Stimulated activated CD4-positive, alpha-beta T cell treated with anti-CD3 and anti-CD28 coated beads, Interleukin-4, amount 100 ng/mL, for 1 hour (primary cell): ENCODE results near the gene RBM33.

Source experiments
- DNase-seq: peaks from one replicate; pipeline ENCODE4 v3.0.0-alpha.2; 2020

The RBM33 gene

DNA sequence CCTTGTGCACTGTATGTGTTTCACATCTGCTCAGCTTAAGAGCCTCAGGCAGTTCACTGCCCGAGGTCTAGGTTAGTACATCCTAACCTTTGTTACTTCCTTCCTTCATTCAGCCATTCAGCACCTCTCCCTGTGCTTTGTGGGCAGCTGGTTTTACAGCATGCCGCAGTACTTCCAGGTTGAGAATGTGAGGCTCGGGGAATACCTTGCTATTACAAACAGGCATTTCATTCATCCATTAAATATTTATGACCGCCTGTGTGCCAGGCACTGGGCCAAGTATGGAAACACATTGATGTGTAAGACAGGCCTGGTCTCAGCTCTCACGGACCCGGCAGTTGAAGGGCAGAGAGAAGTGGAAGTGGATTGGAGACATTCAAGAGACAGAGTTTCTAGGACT is 85.4 kb downstream of the RBM33 start:
- DNase-seq: no peak

DNA sequence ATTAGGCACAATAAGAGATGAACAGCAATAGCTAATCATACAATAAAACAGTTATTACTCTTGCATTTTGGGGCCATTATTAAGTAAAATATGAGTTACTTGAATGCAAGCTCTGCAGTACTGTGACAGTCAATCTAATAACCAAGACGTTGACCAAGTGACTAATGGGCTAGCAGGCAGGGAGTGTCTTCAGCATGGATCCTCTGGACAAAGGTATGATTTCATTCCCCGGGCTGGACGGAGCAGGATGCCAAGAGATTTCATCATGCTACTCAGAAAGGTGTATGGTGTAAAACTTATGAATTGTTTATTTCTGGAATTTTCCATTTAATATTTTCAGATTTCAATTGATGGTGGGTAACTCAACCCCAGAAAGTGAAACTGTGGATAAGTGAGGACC is 86.9 kb downstream of the RBM33 start:
- DNase-seq: no peak

DNA sequence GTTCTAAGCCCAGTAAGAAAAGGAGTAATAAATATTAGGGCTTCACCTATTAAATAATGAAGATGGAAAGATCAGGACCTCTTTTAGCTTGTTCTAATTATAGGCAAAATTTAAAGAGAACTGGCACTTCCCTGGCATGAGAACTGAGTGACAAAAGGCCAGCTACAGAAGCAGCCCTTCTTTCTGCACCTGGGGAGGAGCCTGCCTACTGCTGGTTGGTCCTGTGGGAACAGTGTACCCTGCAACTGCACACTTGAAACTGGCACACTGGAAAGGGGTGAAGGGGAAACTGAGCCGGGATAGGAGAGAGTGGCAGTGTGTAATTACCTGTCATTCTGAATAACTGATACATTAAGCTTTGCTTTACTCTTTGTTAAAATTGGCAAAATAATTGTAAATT is 87.4 kb downstream of the RBM33 start:
- no peak for DNase-seq

DNA sequence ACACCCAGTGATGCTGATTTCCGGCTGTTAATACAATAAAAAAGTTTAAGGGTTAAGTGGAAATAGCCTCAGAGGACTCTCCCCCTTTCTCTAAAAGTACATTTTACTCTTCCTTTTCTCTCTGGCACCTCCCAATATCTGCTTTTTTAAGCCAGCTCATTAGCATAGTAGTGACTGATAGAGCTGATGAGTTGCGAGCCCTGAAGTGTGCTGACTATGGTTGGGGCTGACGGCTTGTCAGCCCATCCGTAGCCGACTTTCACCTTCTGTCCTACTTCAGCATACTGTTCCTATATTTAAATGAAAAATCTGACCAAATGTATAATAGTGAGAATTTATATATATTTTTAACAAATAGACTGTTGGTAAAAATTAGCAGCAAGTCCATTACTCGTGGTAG is 87.8 kb downstream of the RBM33 start:
- no peak for DNase-seq

DNA sequence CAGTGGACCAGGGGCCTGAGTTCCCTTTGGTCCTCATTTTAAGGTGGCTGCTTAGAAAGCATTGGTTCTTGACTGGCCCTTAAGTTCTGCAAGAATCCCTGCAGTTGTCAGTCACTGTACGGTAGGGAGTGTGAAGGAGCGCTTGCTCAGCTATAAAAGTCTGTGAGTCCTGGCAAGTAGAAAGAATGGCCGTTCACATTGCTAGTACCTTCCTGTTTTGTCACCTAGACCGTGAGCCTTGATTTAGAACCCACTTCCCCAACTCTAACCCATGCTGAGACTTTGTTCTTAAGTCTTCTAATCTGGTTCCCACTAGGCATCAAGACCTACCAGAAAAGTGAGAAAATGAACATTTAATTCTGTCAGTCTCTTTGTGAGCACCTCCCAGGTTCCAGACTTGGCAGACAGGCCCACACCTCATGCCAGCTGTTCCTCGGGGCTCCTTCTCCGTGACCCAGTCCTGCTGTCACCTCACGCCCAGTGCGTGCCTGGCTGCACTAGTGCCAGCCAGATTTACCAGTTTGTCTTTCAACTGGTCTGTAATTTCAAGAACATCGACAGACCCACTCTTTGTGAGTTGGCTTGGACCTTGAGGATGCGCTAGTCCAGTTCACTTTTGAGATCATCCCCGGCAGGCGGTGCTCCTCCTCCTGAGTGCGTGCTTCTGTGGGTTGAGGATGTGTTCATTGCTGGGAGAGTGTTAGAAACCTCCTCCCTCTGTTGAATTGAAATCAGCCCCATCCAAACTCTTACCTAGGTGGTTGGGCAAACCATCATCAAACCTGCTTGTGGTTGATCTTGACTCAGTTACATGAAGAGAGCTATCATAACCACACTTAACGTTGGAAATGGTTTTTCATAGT is 89.4 kb downstream of the RBM33 start:
- no peak for DNase-seq

DNA sequence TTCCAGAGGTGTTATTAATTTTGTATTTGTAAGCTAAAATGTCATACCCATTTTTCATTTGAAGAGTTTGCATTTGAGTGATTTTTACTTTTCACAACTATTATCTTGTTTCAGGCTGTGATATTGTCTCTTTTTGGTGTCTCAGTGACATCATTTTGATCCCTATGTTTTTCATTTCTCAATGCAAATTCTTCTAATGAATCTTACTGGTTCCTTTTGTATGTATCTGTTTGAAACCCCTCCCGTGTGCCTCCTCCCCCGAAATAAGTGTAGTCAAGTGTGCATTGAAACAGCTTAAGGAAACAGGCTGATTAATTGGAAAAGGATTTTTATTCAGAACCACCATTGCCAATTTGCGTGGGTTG is 90.0 kb downstream of the RBM33 start:
- DNase-seq: no peak

DNA sequence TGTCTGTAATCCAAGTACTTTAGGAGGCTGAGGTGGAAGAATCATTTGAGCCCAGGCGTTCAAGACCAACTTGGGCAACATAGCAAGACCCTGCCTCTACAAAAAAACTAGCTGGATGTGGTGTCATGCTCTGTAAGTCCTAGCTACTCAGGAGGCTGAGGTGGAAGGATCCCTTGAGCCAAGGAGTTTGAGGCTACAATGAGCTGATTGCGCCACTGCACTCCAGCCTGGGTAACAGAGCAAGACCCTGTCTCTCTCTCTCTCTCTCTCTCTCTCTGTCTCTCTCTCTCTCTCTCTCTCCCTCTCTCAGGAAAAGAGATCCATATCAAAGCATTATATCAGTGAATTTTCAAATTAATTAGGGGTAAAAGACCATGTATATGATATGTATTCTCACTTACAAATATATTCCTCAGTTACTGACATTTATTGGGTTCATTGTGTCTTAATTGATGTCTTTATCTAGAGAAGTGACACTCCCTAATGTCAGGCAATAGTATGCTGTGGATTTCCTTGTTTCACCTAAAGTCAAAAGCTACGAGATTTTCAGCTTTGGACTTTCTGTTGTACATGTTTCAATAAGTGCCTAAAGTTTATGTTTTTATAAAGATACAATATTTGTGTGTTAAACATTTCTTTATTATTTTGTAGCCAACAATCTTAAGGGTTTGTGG is 91.1 kb downstream of the RBM33 start:
- DNase-seq: no peak

DNA sequence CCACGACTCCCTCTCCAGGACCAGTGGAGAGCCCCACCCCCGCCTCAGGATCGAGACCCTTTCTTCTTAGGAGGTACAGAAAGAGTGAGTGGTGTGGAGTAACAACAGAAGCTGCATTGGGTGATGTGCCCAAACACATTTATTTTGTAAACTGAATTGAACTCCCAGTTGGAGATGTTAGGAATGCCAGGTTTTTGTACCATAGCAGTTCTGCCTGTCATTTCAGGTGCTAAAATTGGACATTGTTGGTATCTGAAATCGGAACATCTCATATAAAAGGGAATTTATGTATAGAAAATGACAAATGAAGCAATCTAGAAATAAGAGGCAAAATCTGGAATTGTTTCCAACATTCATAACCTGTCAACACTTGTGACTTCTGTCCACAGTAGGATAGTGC is 93.1 kb downstream of the RBM33 start:
- no peak for DNase-seq

DNA sequence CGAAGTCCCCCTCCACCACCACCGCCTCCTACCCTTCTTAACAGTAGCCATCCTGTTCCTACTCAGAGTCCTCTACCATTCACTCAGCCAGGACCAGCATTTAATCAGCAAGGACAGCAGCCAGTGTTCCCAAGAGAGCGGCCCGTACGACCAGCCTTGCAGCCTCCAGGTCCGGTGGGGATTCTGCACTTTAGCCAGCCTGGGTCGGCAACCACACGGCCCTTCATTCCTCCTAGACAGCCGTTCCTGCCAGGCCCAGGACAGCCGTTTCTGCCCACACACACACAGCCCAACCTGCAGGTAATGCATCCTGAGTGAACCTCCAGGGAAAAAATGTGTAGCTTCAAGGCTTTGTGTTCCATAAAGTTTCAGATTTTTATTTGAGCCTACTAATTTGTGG is 93.6 kb downstream of the RBM33 start:
- DNase-seq: no peak

DNA sequence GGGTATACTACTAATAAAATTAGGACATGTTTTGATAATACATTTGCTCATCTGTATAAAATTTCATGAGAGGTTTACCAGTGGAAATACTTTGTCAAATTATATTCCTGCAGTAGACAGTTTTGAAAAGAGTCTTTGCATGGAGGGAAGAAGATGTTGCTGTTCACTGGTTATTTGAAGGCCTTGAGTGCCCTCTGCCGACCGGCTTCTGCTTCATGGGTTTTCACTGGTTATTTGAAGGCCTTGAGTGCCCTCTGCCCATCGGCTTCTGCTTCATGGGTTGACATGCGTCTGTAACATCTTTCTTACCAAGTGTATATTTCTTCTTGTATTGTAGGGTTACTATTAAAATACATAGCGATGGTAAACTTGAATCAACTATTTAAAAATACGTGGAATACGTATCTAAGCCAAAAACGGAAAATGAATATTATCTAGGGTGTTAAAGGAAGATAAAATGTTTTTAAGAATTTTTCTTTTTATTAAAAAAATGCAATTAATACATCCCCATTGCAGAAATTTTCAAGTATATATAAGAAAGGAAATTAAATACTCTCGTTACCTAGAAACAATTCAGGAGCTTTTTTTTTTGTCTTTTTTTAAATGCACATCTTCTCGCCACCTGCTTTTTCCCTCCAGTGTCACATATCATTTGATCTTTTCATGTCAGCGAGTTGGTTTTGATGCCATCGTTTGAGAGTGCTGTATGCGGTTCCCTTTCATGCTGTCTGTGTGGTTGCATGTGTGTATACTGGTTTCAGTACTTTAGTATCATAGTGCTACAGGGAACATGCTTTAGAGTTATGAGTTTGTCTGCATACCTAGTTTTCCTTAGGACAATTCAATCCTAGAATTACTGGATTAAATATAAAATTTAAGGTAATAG is 94.4 kb downstream of the RBM33 start:
- DNase-seq: peak; percentile 72

DNA sequence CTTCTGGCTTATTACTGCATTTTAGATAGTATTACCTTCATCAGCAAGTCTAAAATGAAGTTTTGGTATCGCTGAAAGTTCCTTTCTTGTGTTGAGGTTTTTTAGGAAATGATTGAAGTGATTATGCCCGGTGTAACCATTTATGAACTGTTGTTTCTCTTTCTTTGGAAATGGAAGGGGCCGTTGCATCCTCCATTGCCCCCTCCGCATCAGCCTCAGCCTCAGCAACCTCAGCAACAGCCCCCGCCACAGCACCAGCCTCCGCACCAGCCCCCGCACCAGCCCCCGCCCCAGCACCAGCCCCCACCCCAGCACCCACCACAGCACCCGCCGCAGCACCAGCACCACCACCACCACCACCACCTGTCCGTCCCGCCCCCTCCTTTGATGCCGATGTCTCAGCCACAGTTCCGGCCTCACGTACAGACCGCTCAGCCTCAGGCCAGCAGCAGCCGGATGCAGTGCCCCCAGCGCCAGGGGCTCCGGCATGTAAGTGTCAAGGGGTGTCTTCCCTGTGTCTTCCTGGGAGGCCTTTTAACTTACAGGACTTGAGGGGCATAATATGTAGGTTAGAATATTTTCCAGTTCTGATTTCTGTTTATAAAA is 95.2 kb downstream of the RBM33 start:
- DNase-seq: no peak

DNA sequence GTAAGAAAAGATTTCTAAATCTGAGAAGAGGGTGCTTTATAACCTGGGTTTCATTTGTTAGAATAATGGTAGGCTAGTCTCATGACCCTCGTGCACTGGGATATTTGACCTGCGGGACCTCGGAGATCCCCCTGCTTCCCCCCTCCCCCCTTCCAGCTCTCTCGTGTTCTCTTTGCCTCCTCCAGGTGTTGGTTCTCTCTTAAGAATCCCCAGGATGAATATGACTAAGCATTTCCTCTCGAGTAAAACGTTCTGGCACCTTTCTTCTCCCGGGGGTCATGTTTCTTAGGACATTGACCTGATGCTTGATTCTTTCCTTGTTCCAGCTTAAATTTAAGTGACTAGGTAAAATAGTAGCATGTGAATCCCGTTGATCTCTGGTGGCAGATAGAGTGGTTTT is 96.6 kb downstream of the RBM33 start:
- DNase-seq: no peak

DNA sequence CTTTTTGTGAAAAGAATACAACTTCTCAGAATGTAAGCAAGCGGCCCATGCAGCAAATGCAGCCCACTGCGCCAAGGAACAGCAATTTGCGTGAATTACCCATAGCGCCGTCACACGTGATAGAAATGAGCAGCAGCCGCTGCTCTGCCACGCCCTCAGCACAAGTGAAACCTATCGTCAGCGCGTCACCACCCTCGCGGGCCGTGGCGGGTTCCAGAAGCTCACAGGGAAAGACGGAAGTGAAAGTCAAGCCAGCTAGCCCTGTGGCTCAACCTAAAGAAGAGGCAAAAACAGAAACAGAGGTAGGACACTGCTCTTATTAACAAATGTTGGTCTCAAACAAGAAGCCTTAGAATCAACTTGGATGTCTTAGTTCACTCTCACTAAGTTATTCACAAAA is 97.3 kb downstream of the RBM33 start:
- DNase-seq: no peak

DNA sequence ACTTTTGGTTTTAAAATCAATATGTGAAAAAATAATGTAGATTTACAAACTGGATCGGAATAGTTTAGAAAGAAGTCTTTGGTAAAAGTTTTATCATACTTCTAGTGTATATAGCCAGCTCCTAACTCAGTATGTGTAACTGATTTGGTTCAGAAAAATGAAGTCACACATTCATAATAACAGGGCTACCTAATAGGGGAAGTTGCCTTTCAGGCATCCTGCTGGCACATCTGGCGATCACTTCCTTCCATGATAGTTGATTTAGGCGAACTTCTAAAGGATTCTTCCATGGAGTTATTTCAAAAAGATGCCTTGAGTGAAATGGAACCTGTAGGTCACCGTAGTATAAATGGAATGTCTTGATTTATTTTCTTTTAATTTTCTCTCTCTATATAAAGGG is 98.7 kb downstream of the RBM33 start:
- no peak for DNase-seq

DNA sequence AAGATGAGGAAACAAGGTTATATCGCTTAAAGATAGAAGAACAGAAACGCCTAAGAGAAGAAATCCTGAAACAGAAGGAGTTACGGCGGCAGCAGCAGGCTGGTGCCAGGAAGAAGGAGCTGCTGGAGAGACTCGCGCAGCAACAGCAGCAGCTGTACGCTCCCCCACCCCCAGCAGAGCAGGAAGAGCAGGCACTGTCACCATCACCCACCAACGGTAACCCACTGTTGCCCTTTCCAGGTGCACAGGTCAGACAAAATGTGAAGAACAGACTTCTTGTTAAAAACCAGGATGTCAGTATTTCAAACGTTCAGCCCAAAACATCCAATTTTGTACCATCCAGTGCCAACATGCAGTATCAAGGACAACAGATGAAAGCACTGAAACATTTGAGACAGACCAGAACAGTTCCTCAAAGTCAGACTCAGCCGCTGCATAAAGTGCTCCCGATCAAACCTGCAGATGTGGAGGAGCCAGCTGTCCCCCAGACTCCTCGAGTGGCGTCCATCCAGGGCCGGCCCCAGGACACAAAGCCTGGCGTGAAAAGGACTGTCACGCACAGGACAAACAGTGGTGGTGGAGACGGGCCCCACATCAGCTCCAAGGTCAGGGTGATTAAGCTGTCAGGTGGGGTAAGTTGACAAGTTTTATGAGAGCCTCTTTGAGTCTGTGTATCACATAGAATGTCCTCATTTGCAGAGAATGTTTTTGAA is 100.7 kb downstream of the RBM33 start:
- no peak for DNase-seq

DNA sequence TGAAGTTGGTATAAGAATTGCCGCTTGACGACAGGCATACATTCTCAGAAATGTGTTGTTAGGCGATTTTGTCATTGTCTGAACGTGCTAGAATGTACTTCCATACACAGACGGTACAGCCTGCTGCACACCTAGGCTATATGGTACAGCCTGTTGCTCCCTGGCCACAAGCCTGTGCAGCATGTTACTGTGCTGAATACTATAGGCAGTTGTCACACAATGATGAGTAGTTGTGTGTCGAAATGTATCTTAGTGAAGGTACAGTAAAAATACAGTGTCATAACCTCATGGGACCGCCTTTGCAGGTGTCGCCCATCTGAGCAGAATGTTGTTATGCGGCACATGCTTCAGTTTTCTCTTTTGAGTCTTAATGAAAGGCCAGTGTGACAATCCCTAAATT is 101.3 kb downstream of the RBM33 start:
- no peak for DNase-seq

DNA sequence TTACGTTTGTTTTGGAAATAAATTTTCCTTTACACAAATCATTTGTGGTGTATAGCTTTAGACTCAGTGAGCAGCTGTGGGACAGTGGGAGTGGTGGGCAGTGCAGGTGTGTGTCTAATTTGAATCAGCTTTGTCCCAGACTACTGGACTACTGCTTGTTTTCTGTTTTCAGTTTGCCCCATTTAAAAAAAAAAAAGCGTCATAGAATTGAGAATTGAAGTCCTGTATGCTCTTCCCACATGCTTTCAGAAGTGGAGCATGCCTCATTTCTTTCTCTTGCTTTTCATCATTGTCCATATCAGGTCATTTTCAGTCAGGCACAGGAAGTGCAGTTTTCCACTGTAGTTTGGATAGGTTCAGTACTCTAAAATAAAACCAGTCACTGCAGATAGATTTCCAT is 101.7 kb downstream of the RBM33 start:
- no peak for DNase-seq

DNA sequence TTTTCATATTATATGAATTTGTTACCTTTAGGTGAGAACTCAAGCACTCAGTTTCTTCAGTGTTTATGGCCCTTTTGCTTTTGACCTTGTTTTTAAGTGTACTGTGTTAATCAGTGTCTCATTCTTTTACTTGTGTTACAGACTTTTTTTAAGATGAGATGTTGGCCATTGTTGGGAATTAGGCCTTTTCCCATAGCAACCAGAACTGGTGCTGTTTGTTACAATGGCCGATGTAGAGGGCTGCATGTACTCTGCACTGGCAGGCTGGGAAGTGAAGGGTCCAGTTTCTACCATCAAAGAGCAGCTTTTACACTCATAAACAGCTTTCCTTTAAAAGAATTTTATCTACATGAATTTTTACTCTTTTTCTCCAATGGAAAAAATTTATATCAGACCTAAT is 102.7 kb downstream of the RBM33 start:
- DNase-seq: no peak

DNA sequence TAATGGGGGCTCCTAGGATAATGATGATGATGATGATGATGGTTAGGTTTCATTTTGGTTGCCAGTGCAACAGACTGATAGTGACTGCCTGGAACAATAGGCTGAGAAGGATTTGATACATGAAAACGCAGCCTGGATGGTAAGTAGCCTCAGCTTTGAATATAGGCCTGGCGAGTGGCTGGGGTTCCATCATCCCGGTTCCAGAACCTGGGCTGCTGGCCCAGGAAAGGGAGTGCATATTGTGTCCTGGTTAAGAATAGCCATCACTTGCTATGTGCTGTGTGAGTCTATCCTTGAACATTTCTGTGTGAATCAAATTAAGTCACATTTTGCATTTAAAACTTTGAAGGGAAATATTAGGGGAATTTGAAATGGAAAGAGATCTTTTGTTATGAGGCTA is 105.1 kb downstream of the RBM33 start:
- DNase-seq: no peak

DNA sequence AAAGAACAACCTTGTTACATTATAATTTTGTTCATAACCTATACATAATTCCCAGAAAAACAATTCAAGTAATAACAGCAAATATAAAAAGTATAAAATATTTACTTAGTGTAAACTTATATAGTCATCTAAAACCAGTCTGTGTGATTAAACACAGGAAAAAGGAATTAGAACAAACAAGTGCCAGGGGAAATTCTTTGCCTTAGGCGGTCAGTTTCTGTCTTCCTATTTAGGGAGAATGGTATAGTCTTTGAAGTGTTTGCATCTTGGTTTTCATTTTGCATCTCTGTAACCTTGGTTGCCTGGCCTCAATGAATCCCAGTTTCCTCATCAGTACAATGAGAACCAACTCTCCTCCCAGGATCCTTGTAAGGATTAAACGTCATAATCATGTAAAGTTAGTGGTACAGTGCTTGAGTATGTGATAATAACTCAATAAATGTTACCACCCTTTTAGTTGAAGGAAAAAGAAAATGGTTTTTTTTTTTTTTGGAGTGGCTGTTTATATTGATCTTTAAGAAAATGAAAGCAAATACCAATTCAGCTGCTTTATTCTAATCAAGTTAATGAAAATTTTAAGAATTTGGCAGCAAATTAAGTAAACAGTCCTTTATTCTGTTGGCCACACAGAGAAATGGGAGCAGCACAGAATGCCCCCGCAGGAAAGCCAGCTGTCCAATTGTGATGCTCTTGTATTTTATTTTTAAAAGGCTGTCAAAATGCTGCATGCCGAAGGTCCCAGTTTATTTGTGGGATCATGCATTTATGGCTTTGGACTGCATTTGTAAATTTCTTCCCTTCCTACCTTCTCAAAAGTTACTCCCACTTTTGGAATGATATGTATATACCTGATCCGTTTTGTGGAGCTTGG is 106.0 kb downstream of the RBM33 start:
- no peak for DNase-seq

DNA sequence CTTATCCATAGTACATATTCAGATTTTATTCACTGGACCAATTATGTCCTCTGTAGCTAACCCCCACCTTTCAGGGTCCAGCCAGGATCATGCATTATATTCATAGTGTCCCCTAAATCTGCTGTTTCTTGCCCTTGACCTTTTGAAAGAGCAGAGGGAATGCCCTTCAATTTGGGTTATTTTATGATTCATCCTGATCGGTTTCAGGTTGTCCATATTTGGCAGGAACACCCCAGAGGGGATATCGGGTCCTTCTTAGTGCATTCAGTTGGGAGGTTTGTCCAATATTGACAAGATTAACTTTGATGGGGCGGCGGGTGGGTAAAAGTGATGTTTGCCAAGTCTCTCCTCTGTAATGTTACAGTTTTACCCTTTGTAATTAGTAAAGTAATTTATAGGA is 106.9 kb downstream of the RBM33 start:
- no peak for DNase-seq
